NCI-H187 treated with DMSO at 0.1 percent for 48 hours (cell line): Measurements from ENCODE around the gene PPM1M.

Experiments
- DNase-seq: peaks from one replicate; lab custom pipeline; 2025; lab: John Stamatoyannopoulos, UW

The PPM1M gene

GRCh38 chr3:52216585-52217408 lies 28.8 kb upstream of the PPM1M start:
- DNase-seq = no peak

DNA sequence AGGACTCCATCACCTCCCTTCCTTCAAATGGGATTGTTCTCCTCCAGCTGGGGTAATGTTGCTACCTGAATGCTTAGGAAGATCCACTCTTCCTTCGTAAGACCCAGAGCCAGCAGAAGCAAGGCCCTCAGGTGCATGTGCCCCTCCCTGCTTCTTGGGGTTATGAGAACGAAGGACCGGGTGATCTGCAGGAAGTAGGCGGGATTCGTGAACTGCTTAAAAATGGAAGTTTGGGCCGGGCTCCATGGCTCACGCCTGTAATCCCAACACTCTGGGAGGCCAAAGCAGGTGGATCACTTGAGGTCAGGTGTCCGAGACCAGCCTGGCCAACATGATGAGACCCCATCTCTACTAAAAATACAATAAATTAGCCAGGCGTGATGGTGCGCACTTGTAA lies 28.2 kb upstream of the PPM1M start:
- DNase-seq = no peak

- DNase-seq = no peak
Observed at GRCh38 chr3:52218026-52218425, 27.5 kb upstream of the PPM1M start.

DNA sequence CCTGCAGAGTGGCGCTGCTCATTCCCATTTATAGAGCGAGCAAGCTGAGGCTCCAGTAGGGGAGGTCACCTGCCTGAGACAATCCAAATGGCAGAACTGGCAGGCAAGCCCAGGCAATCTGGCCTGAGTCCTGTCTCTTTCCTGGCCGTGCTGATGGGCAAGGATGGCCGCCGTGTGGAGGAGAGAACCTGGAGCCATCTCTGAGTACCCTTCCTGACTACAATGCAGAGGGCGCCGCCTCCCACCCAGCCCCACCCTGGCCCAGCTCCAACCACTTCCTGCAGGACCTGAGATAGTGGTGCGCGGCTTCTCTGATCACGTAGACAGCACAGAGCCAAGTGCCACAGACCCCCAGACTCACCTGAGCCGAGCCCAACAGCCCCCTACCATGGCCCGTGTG lies 27.1 kb upstream of the PPM1M start:
- no peak for DNase-seq

DNA sequence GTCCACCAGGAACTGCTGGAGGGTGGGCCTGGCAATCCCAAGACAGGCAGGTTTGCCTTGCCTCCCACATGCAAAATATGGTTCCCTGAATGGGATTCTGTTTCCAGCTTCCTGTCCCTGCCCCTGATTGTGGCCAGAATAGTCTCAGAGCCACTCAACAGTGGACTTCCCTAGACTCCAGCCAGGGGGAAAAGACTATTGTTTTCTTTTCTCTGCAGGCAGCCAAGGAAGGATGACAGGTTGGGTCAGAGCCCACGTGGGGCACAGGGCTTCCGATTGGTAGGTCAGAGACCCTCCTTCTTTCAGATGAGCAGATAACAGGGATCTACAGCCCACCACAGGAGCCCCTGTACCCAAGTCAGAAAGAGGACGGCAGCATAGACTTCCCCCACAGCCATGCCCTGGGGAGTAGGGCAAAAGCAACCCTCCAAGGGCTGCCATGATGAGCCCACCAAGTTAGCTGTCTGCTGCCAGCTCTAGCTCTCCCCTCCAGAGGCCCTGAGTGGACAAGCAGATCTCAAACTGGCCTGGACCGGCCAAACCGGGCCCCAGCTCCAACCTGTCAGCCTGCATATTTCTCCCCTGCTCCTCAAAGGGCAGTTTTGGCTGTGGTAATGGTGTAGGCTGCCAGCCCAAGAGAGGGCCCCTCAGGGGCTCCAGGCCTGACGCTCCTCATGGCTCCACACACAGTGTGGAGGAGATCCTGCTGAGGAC lies 26.5 kb upstream of the PPM1M start:
- no peak for DNase-seq

DNA sequence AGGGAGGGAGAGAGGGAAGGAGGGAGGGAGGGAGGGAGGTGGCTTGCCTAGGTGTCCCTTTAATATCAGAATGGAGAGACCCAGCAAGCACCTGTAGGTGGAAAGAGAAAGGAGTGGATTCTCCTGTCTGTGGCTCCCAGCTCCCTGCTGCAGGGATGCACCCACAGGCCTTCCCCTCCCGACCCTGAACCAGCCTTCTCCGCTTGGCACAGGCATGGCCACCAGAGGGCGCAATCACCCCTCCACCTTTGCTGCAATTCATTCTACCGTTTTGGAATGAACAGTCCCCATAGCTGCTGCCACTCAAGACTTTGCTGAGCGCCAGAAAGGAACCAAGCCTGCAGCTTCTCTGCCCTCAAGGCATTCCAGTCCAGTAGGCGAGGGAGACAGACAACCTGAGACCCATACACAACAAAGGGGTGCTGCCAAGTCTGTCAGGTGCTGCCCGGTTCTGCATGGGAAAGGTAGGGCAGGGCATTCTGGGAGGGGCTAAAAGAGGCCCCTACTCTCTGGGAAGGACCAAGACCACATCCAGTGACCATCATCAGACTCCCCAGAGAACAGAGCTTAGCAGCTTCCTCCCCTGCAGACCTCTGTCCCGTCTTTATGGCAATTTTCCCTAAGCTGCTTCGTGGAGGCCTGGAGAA lies 25.1 kb upstream of the PPM1M start:
- no peak for DNase-seq

DNA sequence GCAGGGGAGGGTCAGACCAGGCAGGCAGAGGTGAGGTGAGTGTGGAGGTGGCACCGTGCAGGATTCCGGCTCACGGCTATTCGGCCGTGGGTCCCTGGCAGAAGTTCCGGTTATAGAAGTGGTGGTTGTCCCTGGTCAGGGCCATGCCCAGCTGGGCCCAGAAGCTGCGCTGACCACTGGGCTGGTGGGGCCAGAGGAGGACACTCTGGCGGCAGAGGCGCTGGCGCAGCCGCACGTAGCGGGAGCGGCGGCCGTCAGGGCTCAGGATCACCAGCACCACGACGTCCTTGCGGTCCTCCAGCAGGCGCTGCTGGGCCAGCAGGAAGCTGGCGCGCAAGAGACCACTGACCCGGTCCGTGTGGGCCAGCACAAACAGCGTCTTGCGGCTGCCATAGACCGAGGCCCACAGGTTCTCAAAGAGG lies 24.4 kb upstream of the PPM1M start:
- DNase-seq = no peak

DNA sequence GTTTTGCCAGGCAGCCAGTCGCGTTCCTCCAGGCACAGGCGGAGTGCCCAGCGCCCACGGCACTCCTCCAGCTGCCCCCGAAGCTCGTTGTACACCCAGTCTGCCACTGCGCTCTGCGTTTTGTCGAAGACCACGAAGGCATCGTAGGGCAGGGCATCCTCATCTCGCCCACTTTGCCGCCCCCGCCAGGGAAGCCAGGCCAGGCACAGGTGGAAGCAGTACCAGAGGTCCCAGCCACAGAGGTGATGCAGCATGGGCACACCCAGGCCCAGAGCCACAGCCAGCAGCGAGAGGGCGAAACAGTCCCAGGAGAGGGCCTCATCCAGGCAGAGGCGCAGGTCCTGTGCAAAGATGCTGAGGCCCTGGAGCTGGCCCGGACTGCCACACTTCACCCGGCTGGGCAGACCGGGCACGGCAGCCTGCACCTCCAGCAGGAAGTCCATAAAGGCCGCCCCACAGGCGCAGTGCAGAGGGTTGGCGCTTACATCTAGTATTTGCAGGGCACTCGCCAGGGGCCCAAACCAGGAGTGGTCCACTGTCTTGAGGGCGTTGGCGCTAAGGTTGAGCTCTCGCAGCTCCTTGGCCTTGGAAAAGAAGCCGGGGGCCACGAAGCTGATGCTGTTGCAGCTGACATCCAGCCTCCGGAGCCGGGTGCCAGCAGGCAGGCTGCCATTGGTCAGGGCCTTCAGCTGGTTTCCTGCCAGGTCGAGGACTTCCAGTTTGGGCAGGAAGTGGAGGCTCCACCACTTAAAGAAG lies 23.8 kb upstream of the PPM1M start:
- DNase-seq = no peak

DNA sequence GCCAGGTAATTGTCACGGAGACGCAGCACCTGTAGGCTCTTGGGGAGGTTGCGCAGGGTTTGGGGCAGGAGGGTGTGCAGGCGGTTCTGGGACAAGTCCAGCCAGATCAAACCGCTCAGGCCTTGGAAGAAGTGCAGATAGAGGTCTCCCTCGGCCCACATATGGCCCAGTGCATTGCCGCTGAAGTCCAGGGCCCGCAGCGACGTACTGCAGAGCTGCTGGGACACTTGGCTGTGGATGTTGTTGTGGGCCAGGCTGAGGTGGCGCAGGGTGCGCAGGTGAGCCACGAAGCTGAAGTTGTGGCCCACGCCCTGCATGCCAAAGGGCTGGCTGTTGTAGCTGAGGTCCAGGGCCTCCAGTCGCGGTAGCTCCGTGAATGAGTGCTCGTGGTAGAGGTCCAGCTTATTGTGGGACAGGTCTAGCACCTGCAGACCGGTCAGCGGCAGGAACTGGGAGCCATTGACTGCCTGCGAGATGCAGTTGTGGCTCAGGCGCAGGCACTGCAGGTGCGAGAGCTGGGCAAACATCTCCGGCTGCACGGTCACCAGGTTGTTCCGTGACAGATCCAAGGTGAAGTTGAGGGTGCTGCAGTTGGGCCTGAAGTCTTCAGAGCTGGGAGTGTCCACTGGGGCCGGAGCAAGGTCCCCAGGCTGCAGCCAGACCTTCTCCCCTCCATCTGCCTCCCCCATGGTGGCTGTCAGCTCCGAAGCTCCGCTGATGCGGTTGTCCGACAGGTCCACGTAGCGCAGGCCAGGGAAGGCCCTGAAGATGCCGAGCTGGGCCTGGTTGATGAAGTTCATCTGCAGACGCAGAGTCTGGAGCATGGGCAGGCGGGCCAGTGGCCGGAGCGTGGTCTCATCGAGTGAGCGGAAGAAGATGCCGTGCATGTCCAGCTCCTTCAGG lies 23.0 kb upstream of the PPM1M start:
- no peak for DNase-seq

GRCh38 chr3:52223449-52224408 lies 21.8 kb upstream of the PPM1M start:
- no peak for DNase-seq

- no peak for DNase-seq
Observed at GRCh38 chr3:52225452-52226228, 19.9 kb upstream of the PPM1M start, which contains the start of gene TLR9. Gene TLR9 (minus strand): TSS chr3:52225645. CDS start chr3:52225529, 116 bp downstream.

- no peak for DNase-seq
Observed at GRCh38 chr3:52226229-52226817, 19.2 kb upstream of the PPM1M start.

DNA sequence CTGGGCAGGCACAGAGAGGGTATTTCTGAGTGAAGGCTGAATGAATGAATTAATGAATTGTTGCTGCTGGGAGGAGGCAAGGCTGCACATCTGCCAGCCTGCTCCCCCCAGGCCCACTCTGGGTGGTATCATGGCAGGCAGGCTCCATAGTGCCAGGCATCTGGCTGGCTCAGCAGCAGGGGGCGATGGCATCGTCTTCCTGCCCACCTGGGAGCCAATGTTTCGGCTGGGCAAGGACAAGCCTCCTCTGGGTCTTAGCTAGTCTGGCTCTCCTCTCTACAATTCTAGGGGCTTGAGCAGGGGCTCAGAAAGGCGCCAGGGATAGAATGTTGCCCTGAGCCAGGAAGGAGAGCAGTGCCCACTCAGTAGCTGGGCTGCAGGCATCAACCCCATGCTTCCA lies 18.4 kb upstream of the PPM1M start:
- DNase-seq = no peak

GRCh38 chr3:52227766-52228165 lies 17.8 kb upstream of the PPM1M start:
- DNase-seq = no peak

DNA sequence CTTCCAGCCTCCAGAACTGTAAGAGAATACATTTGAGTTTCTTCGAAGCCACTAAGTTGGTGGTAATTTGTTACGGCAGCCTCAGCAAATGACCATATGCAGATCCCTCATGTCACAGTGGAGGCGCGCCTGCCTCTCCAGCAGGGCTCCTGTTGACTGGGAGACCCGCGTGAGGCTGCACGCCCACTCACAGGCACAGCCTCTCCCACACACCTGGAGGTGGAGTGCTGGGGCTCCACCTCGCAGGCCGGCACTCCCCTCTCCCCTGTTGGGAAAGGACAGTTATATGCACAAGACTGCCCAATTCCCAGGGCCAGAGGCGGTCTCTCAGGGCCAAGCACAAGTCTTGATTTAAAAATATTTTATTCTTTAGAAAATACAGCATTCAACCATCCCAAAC lies 17.3 kb upstream of the PPM1M start:
- DNase-seq = no peak

- no peak for DNase-seq
Observed at GRCh38 chr3:52228751-52229291, 16.7 kb upstream of the PPM1M start.

GRCh38 chr3:52229656-52230055 lies 15.9 kb upstream of the PPM1M start:
- DNase-seq = no peak

- no peak for DNase-seq
Observed at GRCh38 chr3:52230461-52230860, 15.1 kb upstream of the PPM1M start.
